H1 (cell line): ENCODE results near the gene HNRNPK. TPM values are rescaled to one million over a fixed set of nuclear protein-coding genes. Genes with fewer than 3 reads are reported as not detected.

Experiments used
- CTCF ChIA-PET: fragments of 300-600 bp; sonication (Branson Sonifier 250); formaldehyde crosslinking; loops from one replicate; lab custom pipeline; 2021; ENCODE audit not compliant: partially characterized antibody; lab: Charles Lee
- POLR2A ChIA-PET: fragments of 300-600 bp; sonication (Branson Sonifier 250); formaldehyde crosslinking; loops from one replicate; lab custom pipeline; 2021; ENCODE audit warnings: inconsistent platforms; ENCODE audit not compliant: partially characterized antibody; lab: Charles Lee
- DNase-seq, 2 experiments: peaks; one replicate each; pipeline versions ENCODE4 v3.0.0 to v3.0.0-alpha.2; 2010 to 2022; ENCODE audit warnings: low spot score in 2 of 2, low read depth in 1 of 2, mixed read lengths in 1 of 2
- FAIRE-seq: peaks from 2 replicates; lab custom pipeline; 2011; peaks lifted over from hg19 to GRCh38; lab: Jason Lieb, UNC
- H2AFZ ChIP-seq: 2 replicates; pipeline ENCODE4 v1.8.1; 2012; ENCODE audit warnings: low read length, inconsistent platforms
- H2AK5ac ChIP-seq: 2 replicates; pipeline ENCODE4 v1.6.1; 2013; ENCODE audit warnings: low read depth, low read length
- H2BK120ac ChIP-seq: replicated peaks from 2 replicates; pipeline ENCODE3; 2013; ENCODE audit warnings: low read depth, low read length, inconsistent platforms
- H2BK12ac ChIP-seq: 2 replicates; pipeline ENCODE4 v1.6.1; 2013; ENCODE audit warnings: low read depth, low read length
- H2BK15ac ChIP-seq: 2 replicates; pipeline ENCODE4 v1.6.1; 2013; ENCODE audit warnings: low read length
- H2BK20ac ChIP-seq: 2 replicates; pipeline ENCODE4 v1.6.1; 2013; ENCODE audit warnings: low read length
- H2BK5ac ChIP-seq: 2 replicates; pipeline ENCODE4 v1.6.1; 2013; ENCODE audit warnings: low read depth, low read length
- H3K14ac ChIP-seq: 2 replicates; pipeline ENCODE4 v1.6.1; 2013; ENCODE audit warnings: inconsistent platforms; ENCODE audit not compliant: insufficient read length
- H3K18ac ChIP-seq: 2 replicates; pipeline ENCODE4 v1.6.1; 2013; ENCODE audit warnings: low read length; ENCODE audit errors: extremely low read depth
- H3K23ac ChIP-seq: 2 replicates; pipeline ENCODE4 v1.6.1; 2013; ENCODE audit warnings: inconsistent platforms; ENCODE audit not compliant: insufficient read length
- H3K23me2 ChIP-seq: 2 replicates; pipeline ENCODE4 v1.6.1; 2013; ENCODE audit warnings: low read depth, low read length
- H3K27ac ChIP-seq: 2 replicates; pipeline ENCODE4 v1.6.1; 2011; ENCODE audit warnings: low read depth, low read length, inconsistent platforms
- H3K27me3 ChIP-seq, 4 experiments: replicated peaks in 1 of 4; 1 replicate in 1 of 4; 2 replicates in 3 of 4; pipeline versions ENCODE4 v1.6.1 to v1.8.1; 2011 to 2013; ENCODE audit warnings: low read length in 3 of 4, mild to moderate bottlenecking in 3 of 4, inconsistent platforms in 2 of 4, mixed read lengths in 2 of 4, moderate library complexity in 1 of 4; ENCODE audit not compliant: control insufficient read depth in 3 of 4, insufficient read depth in 3 of 4; ENCODE audit errors: extremely low read depth in 1 of 4
- H3K36me3 ChIP-seq, 4 experiments: 2 replicates each; pipeline versions ENCODE4 v1.6.1 to v1.8.1; 2011 to 2013; ENCODE audit warnings: mild to moderate bottlenecking in 4 of 4, low read length in 3 of 4, moderate library complexity in 2 of 4, control low read depth in 1 of 4, inconsistent platforms in 1 of 4; ENCODE audit not compliant: insufficient read depth in 4 of 4, control insufficient read depth in 2 of 4
- H3K4ac ChIP-seq: replicated peaks from 2 replicates; pipeline ENCODE3; 2013; ENCODE audit warnings: low read length, low read depth, mixed read lengths, inconsistent platforms; ENCODE audit not compliant: insufficient read length
- H3K4me1 ChIP-seq, 4 experiments: replicated peaks in 1 of 4; 1 replicate in 1 of 4; 2 replicates in 3 of 4; pipeline versions ENCODE4 v1.6.1 to v1.8.1; 2011 to 2013; ENCODE audit warnings: low read length in 3 of 4, inconsistent platforms in 2 of 4, mixed read lengths in 1 of 4; ENCODE audit not compliant: insufficient read depth in 4 of 4, control insufficient read depth in 3 of 4
- H3K4me2 ChIP-seq, 2 experiments: 2 replicates each; pipeline versions ENCODE4 v1.6.1 to v1.8.1; 2011 to 2013; ENCODE audit warnings: low read depth in 2 of 2, low read length in 2 of 2, control low read depth in 1 of 2, inconsistent platforms in 1 of 2, mild to moderate bottlenecking in 1 of 2; ENCODE audit not compliant: insufficient read depth in 1 of 2
- H3K4me3 ChIP-seq, 4 experiments: fragments of 200-600, 300-600 bp in 1 of 4; sonication (generic), shearing (Covaris generic), sonication (Bioruptor Twin) in 1 of 4; 2 replicates each; pipeline versions ENCODE4 v1.5.1 to v1.8.1; 2011 to 2016; ENCODE audit warnings: low read length in 4 of 4, low read depth in 3 of 4, control low read depth in 2 of 4, inconsistent platforms in 2 of 4, mild to moderate bottlenecking in 2 of 4, mixed read lengths in 1 of 4, moderate library complexity in 1 of 4; ENCODE audit not compliant: insufficient read depth in 2 of 4; ENCODE audit errors: extremely low read depth in 1 of 4
- H3K56ac ChIP-seq: replicated peaks from 2 replicates; pipeline ENCODE3; 2013; ENCODE audit warnings: low read depth, mild to moderate bottlenecking, mixed read lengths, low read length, inconsistent platforms; ENCODE audit not compliant: insufficient read length
- H3K79me1 ChIP-seq: 2 replicates; pipeline ENCODE4 v1.6.1; 2013; ENCODE audit warnings: low read depth, low read length, control low read depth
- H3K79me2 ChIP-seq, 2 experiments: 2 replicates each; pipeline versions ENCODE4 v1.6.1 to v1.8.1; 2012 to 2013; ENCODE audit warnings: low read length in 2 of 2, mild to moderate bottlenecking in 2 of 2, inconsistent platforms in 1 of 2; ENCODE audit not compliant: insufficient read depth in 2 of 2, control insufficient read depth in 1 of 2
- H3K9ac ChIP-seq, 4 experiments: replicated peaks in 1 of 4; 1 replicate in 1 of 4; 2 replicates in 3 of 4; pipeline versions ENCODE4 v1.6.1 to v1.8.1; 2011 to 2013; ENCODE audit warnings: low read depth in 3 of 4, low read length in 3 of 4, control low read depth in 2 of 4, mild to moderate bottlenecking in 2 of 4, moderate library complexity in 2 of 4, inconsistent platforms in 1 of 4; ENCODE audit errors: extremely low read depth in 1 of 4
- H3K9me3 ChIP-seq, 2 experiments: 2 replicates each; pipeline versions ENCODE4 v1.6.1 to v1.8.1; 2012 to 2013; ENCODE audit warnings: mild to moderate bottlenecking in 2 of 2, moderate library complexity in 2 of 2, control low read depth in 1 of 2, inconsistent platforms in 1 of 2, low read depth in 1 of 2, low read length in 1 of 2, mixed read lengths in 1 of 2; ENCODE audit not compliant: insufficient read depth in 2 of 2
- H4K20me1 ChIP-seq, 2 experiments: replicated peaks in 1 of 2; 2 replicates each; pipeline versions ENCODE3 to v1.8.1; 2011 to 2013; ENCODE audit warnings: inconsistent platforms in 2 of 2, low read length in 2 of 2, mild to moderate bottlenecking in 1 of 2; ENCODE audit not compliant: insufficient read depth in 2 of 2, control insufficient read depth in 1 of 2
- H4K5ac ChIP-seq: 2 replicates; pipeline ENCODE4 v1.6.1; 2013; ENCODE audit warnings: low read length, low read depth, mixed read lengths, inconsistent platforms; ENCODE audit not compliant: insufficient read length
- H4K8ac ChIP-seq: 2 replicates; pipeline ENCODE4 v1.8.0; 2013; ENCODE audit warnings: mild to moderate bottlenecking, moderate library complexity, low read length, inconsistent platforms; ENCODE audit not compliant: insufficient read depth; ENCODE audit errors: extremely low read depth
- H4K91ac ChIP-seq: replicated peaks from 2 replicates; pipeline ENCODE3; 2013; ENCODE audit warnings: low read length, mixed read lengths, inconsistent platforms; ENCODE audit not compliant: insufficient read length
- ATF2 ChIP-seq: IDR thresholded peaks from 2 replicates; pipeline ENCODE4 v1.6.1; 2012; ENCODE audit warnings: low read length, inconsistent platforms
- BRCA1 ChIP-seq: IDR thresholded peaks from 2 replicates; pipeline ENCODE4 v1.6.1; 2012; ENCODE audit warnings: low read depth, low read length, improper control_type of control experiment
- MAFK ChIP-seq: IDR thresholded peaks from 2 replicates; pipeline ENCODE4 v1.6.1; 2012; ENCODE audit warnings: low read depth, mild to moderate bottlenecking, improper control_type of control experiment, low read length
- POLR2AphosphoS5 ChIP-seq: IDR thresholded peaks from 2 replicates; pipeline ENCODE4 v1.6.1; 2011; ENCODE audit warnings: low read depth, low read length
- RAD21 ChIP-seq, 2 experiments: IDR thresholded peaks in 1 of 2; conservative IDR thresholded peaks in 1 of 2; 2 replicates each; pipeline ENCODE4 v1.6.1; 2011; ENCODE audit warnings: low read depth in 2 of 2, low read length in 2 of 2, improper control_type of control experiment in 1 of 2, inconsistent platforms in 1 of 2, mild to moderate bottlenecking in 1 of 2, moderate library complexity in 1 of 2
- RBBP5 ChIP-seq: IDR thresholded peaks from 2 replicates; pipeline ENCODE4 v1.7.1; 2012; ENCODE audit warnings: low read depth, mild to moderate bottlenecking, inconsistent platforms, low read length, moderate library complexity, borderline replicate concordance
- SAP30 ChIP-seq: fragments of 300-600 bp; sonication (generic); IDR thresholded peaks from 2 replicates; pipeline ENCODE4 v1.7.1; 2012; ENCODE audit warnings: low read length, moderate library complexity, mild to moderate bottlenecking, inconsistent platforms; ENCODE audit not compliant: insufficient read depth, insufficient replicate concordance
- SP2 ChIP-seq: IDR thresholded peaks from 2 replicates; pipeline ENCODE4 v1.6.1; 2012; ENCODE audit warnings: mild to moderate bottlenecking, low read length, inconsistent platforms
- TCF12 ChIP-seq: IDR thresholded peaks from 2 replicates; pipeline ENCODE4 v1.6.1; 2011; ENCODE audit warnings: low read depth, mild to moderate bottlenecking, low read length
- WGBS, 2 experiments: shearing (Covaris generic) in 1 of 2; methylation state at CpG; one replicate each; pipeline versions ENCODE4 v1.1.6 to v1.1.7; 2013 to 2015; ENCODE audit warnings: low lambda C conversion rate in 2 of 2, mixed read lengths in 2 of 2, inconsistent platforms in 1 of 2, low coverage in 1 of 2, missing lambda C conversion rate in 1 of 2; ENCODE audit not compliant: insufficient replicate concordance in 2 of 2, insufficient coverage in 1 of 2, insufficient read length in 1 of 2; ENCODE audit errors: extremely low coverage in 1 of 2, missing lambda C conversion rate in 1 of 2; 5-methylcytosine and 5-hydroxymethylcytosine counted together
- polyA plus RNA-seq, 7 experiments: library from polyadenylated mRNA; depleted of rRNA in 3 of 7; stranded (reverse) in 5 of 7; unstranded in 2 of 7; fragments of >200 nt in 5 of 7; fragments of 200-250 nt in 2 of 7; gene quantifications; 1 replicate in 5 of 7; 2 replicates in 1 of 7; 4 replicates in 1 of 7; pipeline versions ENCODE4 v1.2.1 to v1.2.3, GENCODE V29; 2011 to 2013; ENCODE audit warnings: missing spikeins in 2 of 7, mixed read lengths in 2 of 7
- total RNA-seq: library from RNA; stranded (reverse); fragmentation: NEBNext Ultra II Directional; extraction: Animal tissue kit (Norgen Biotek cat#: 25700); gene quantifications from 2 replicates; pipeline ENCODE4 v1.2.1, GENCODE V29; 2021

The HNRNPK gene
- total and polyA plus RNA-seq, 2 of the 8 experiments (the other 6 are each of a cell fraction or from before 2014, with no cell fraction given) = 414 to 887 TPM

DNA sequence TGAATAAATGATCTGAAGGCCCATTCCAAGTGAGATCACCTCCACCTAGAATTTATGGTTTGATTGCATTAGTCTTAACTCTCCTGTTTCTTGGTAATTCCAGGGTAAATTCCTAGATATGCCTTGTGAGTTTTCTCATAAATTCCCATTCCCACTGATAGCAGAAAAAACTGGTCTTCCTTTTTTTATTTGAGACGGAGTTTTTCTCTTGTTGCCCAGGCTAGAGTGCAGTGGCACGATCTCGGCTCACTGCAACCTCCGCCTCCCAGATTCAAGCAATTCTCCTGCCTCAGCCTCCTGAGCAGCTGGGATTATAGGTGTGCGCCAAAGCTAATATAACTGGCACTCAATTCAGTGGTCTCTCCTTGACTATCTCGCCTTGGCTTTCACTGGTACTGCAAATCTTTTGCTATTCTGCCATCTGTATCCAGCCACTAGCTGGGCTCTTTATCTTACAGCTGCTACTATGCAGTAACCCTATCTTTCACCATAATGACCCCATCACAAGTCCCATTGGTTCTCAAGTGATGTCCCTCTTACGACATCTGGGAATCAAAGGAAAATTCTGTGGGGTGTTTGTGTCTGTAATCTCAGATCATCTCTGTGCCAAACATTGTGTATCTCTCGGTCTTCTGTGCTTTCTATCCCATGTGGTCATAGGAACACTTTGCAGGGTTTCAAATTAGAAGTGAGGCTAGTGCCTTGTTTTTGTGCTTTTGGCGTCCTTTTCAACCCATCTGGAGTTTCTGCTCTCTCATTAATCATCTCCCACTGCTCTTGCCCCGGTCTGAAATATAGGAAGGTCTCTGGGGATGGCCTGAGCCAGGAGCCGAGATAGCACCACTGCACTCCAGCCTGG is 14.4 kb downstream of the HNRNPK start:
- Histone ChIP-seq H3K18ac (no peak overlapping the region), H2BK20ac (no peak overlapping the region), H3K56ac (no peak overlapping the region), H3K23ac (no peak overlapping the region), H4K91ac (no peak overlapping the region), H3K27me3 (no peaks in the 10 kb centered on the region), H3K23me2 (no peaks in the 10 kb centered on the region), H3K4me3 (no peak overlapping the region), H2BK15ac (no peak overlapping the region), H2BK120ac (no peak overlapping the region), H3K79me2 (no peaks in the 10 kb centered on the region), H3K9me3 (no peaks in the 10 kb centered on the region), H4K20me1 (peaks cover 0 to 2% of the 10 kb centered on the region in 2 experiments), H3K36me3 (peaks cover 10 to 41% (median 24%) of the 10 kb centered on the region in 4 experiments), H3K27ac (no peak overlapping the region), H3K79me1 (no peaks in the 10 kb centered on the region; the same call in 1 of the 2 replicates), H4K8ac (no peak overlapping the region), H3K4me1 (no peaks in the 10 kb centered on the region), H3K4ac (no peak overlapping the region), H2BK5ac (no peak overlapping the region), H3K4me2 (no peak overlapping the region), H3K9ac (no peak overlapping the region), H2BK12ac (no peak overlapping the region), H3K14ac (no peak overlapping the region), H4K5ac (no peak overlapping the region), H2AK5ac (no peak overlapping the region), H2AFZ (no peak overlapping the region)
- POLR2A ChIA-PET = interaction anchor here (1.1 to 10.4 kb wide), 7 partner anchors 9 to 298 kb away, joined by 3 to 269 read pairs (median 4); partner anchors contain the start of genes HNRNPK and RMI1
- FAIRE-seq = no peak
- WGBS, 2 experiments = 86% methylated on average over 11 of the region's 11 CpGs; no CpG with 5 or more reads in 1 of the 2 experiments
- CTCF ChIA-PET = interaction anchor here (1.0 kb wide), 1 partner anchor 296 kb away, joined by 6 read pairs; no protein-coding TSS in a partner anchor
- no peak for DNase-seq
- TF ChIP-seq POLR2AphosphoS5 (no peak; the same call in 1 of the 2 replicates), RAD21 (IDR thresholded peaks at IDR 0.05 in 1 of 2, conservative IDR thresholded peaks at IDR 0.05 in 1 of 2; ENCODE audit: low read depth in 2 of 2, low read length in 2 of 2) (no peak), BRCA1 (no peak), SAP30 (no peak), ATF2 (0 out of 2 replicates have a peak, but pooled peaks have one; percentile 61), RBBP5 (no peak), TCF12 (no peak), SP2 (no peak), MAFK (no peak)
